Body of pancreas (tissue), 4 donors: ENCODE data around the gene MICU2. TPM values are rescaled to one million over a fixed set of nuclear protein-coding genes. Genes with fewer than 3 reads are reported as not detected.
A peak's percentile ranks its signal among the peaks of the same experiment; 100 is the strongest.

ENCODE experiments used
- ATAC-seq: fragments of 150-250 bp; one replicate; pipeline ENCODE4 v1.9.1; 2016
- DNase-seq, 4 donors: peaks; one replicate each; pipeline ENCODE4 v3.0.0-alpha.2; 2019
- H3K27ac ChIP-seq, 4 donors: fragments of 200-600 bp; sonication (generic); 1 replicate in 3 of 4; 2 replicates in 1 of 4; pipeline versions ENCODE4 v1.5.1 to v1.6.1; 2016 to 2019; ENCODE audit warnings: mild to moderate bottlenecking in 1 of 4, mixed read lengths in 1 of 4, moderate library complexity in 1 of 4
- H3K27me3 ChIP-seq, 2 donors: fragments of 200-600 bp; sonication (generic); one replicate each; pipeline ENCODE4 v1.6.0; 2016; ENCODE audit warnings: mild to moderate bottlenecking in 1 of 2
- H3K36me3 ChIP-seq, 2 donors: fragments of 200-600 bp; sonication (generic); replicated peaks in 1 of 2; 2 replicates each; pipeline ENCODE4 v1.5.1; 2016; ENCODE audit warnings: low read depth in 2 of 2; ENCODE audit not compliant: insufficient read depth in 1 of 2
- H3K4me1 ChIP-seq: fragments of 200-600 bp; sonication (generic); one replicate; pipeline ENCODE4 v1.6.0; 2016
- H3K4me3 ChIP-seq, 2 donors: fragments of 200-600 bp; sonication (generic); 1 replicate in 1 of 2; 2 replicates in 1 of 2; pipeline ENCODE4 v1.5.1; 2016 to 2019
- H3K9me3 ChIP-seq, 3 donors: fragments of 200-600 bp; sonication (generic); 1 replicate in 2 of 3; 2 replicates in 1 of 3; pipeline ENCODE4 v1.5.1; 2016
- CTCF ChIP-seq, 7 experiments: fragments of 450-650 bp in 4 of 7; fragments of 200-600 bp in 3 of 7; sonication (generic) in 3 of 7; IDR thresholded peaks; one replicate each; pipeline ENCODE4 v1.5.1; 2016 to 2019; ENCODE audit warnings: antibody characterized with exemption in 7 of 7
- POLR2A ChIP-seq, 3 donors: fragments of 450-650 bp; IDR thresholded peaks; one replicate each; pipeline ENCODE4 v1.6.1; 2016; ENCODE audit warnings: antibody characterized with exemption in 3 of 3, mild to moderate bottlenecking in 2 of 3
- whole genome bisulfite sequencing, 2 donors: methylation state at CpG; one replicate each; pipeline ENCODE4 v1.1.5; 2017; 5-methylcytosine and 5-hydroxymethylcytosine counted together
- intact Hi-C: fragments of 100-400 bp; cut with DNase I; formaldehyde crosslinking; loops from one replicate; pipeline ENCODE4 v1.15.1; 2023
- total RNA-seq, 2 donors: library from RNA; depleted of rRNA; stranded (reverse); fragments of >200 nt; gene quantifications; one replicate each; pipeline ENCODE4 v1.1.0, GENCODE V29; 2016

Gene MICU2
- total RNA-seq, 2 donors from 2014 or later = 31.6 to 62.6 TPM

GRCh38 chr13:21463424-21463823 is 140.5 kb downstream of the MICU2 start:
- Histone ChIP-seq H3K27ac (no peak overlapping the region), H3K27me3 (no peaks in the 10 kb centered on the region), H3K4me1 (peaks cover 11% of the 10 kb centered on the region), H3K4me3 (no peak overlapping the region), H3K36me3 (no peaks in the 10 kb centered on the region), H3K9me3 (no peaks in the 10 kb centered on the region)
- no peak for ATAC-seq
- no peak for DNase-seq
- intact Hi-C loops = no loop called here
- TF ChIP-seq CTCF (IDR thresholded peaks at IDR 0.05) = no peak
- TF ChIP-seq POLR2A (IDR thresholded peaks at IDR 0.05) = no peak

GRCh38 chr13:21461131-21461530 is 142.8 kb downstream of the MICU2 start:
- Histone ChIP-seq H3K27me3 (no peaks in the 10 kb centered on the region), H3K27ac (no peak overlapping the region), H3K36me3 (no peaks in the 10 kb centered on the region), H3K4me3 (no peak overlapping the region), H3K4me1 (peaks cover 25% of the 10 kb centered on the region), H3K9me3 (no peaks in the 10 kb centered on the region)
- TF ChIP-seq CTCF (IDR thresholded peaks at IDR 0.05) (no peak), POLR2A (IDR thresholded peaks at IDR 0.05) (no peak)
- no peak for ATAC-seq
- DNase-seq = no peak
- intact Hi-C loops = no loop called here
- WGBS, 2 donors = 73 to 97% methylated on average over 3 of the region's 3 CpGs

GRCh38 chr13:21458813-21459701 is 144.9 kb downstream of the MICU2 start, which contains the start of gene ZDHHC20:
TSS of gene ZDHHC20 (minus strand) at chr13:21459303. CDS start at chr13:21459171, 132 bp downstream.
- Histone ChIP-seq H3K9me3 (no peaks in the 10 kb centered on the region), H3K27me3 (no peaks in the 10 kb centered on the region), H3K36me3 (no peaks in the 10 kb centered on the region), H3K4me3 (peak within 1 kb of the TSS; percentile 98), H3K4me1 (peaks cover 15% of the 10 kb centered on the region), H3K27ac (peak within 1 kb of the TSS; percentile 78 to 94 (median 92))
- peak; percentile 93 for ATAC-seq
- DNase-seq = peak; percentile 91 to 94 (median 93)
- intact Hi-C loops = no loop called here
- TF ChIP-seq CTCF (IDR thresholded peaks at IDR 0.05) (no peak), POLR2A (IDR thresholded peaks at IDR 0.05) (peak; percentile 78 to 87 (median 85))
- WGBS, 2 donors = 0% methylated on average over 11 to 90 of the region's 107 CpGs

GRCh38 chr13:21458451-21458812 is 145.5 kb downstream of the MICU2 start:
- intact Hi-C loops = no loop called here
- H3K4me1 ChIP-seq = peaks cover 15% of the 10 kb centered on the region
- peak overlapping the region in 3 of 4 donors; percentile 91 to 94 (median 93) for H3K27ac ChIP-seq
- H3K4me3 ChIP-seq = peak overlapping the region; percentile 98
- no peak for TF ChIP-seq CTCF (IDR thresholded peaks at IDR 0.05)
- TF ChIP-seq POLR2A (IDR thresholded peaks at IDR 0.05) = no peak
- H3K27me3 ChIP-seq = no peaks in the 10 kb centered on the region
- 0% methylated on average over 16 of the region's 16 CpGs for WGBS, 2 donors
- H3K36me3 ChIP-seq = no peaks in the 10 kb centered on the region
- ATAC-seq (peak; percentile 34), DNase-seq (peak; percentile 59 to 75 (median 62))
- no peaks in the 10 kb centered on the region for H3K9me3 ChIP-seq
